Right lobe of liver (tissue), 6 donors: ENCODE data around the gene CDH13. TPM values are rescaled to one million over a fixed set of nuclear protein-coding genes. Genes with fewer than 3 reads are reported as not detected.
A peak's percentile ranks its signal among the peaks of the same experiment; 100 is the strongest.

ENCODE experiments used
- ATAC-seq, 4 donors: fragments of 200-7000 bp; cut with Tn5 transposase; one replicate each; pipeline ENCODE4 v1.9.1; 2020; ENCODE audit warnings: mild to moderate bottlenecking in 4 of 4, moderate library complexity in 4 of 4
- DNase-seq, 3 donors: peaks; one replicate each; pipeline ENCODE4 v3.0.0-alpha.2; 2020
- H3K27ac ChIP-seq, 3 donors: fragments of 200-600 bp; one replicate each; pipeline ENCODE4 v1.8.0; 2022
- H3K27me3 ChIP-seq, 2 donors: fragments of 200-600 bp; one replicate each; pipeline ENCODE4 v1.8.0; 2022
- H3K36me3 ChIP-seq, 4 donors: fragments of 200-600 bp; sonication (generic) in 1 of 4; one replicate each; pipeline versions ENCODE4 v1.5.1 to v1.8.0; 2017 to 2022; ENCODE audit warnings: control low read depth in 1 of 4
- H3K4me1 ChIP-seq, 4 donors: fragments of 200-600 bp; sonication (generic) in 1 of 4; one replicate each; pipeline versions ENCODE4 v1.5.1 to v1.8.0; 2017 to 2022; ENCODE audit warnings: control low read depth in 1 of 4
- H3K4me3 ChIP-seq, 3 donors: fragments of 200-600 bp; one replicate each; pipeline ENCODE4 v1.8.0; 2022
- H3K9me3 ChIP-seq, 4 donors: fragments of 200-600 bp; sonication (generic) in 1 of 4; one replicate each; pipeline versions ENCODE4 v1.5.1 to v1.8.0; 2017 to 2022; ENCODE audit warnings: control low read depth in 1 of 4
- POLR2A ChIP-seq: fragments of 450-650 bp; IDR thresholded peaks from one replicate; pipeline ENCODE4 v1.6.1; 2017; ENCODE audit warnings: antibody characterized with exemption, mild to moderate bottlenecking
- WGBS: methylation state at CpG from one replicate; pipeline ENCODE4 v1.1.6; 2018; ENCODE audit warnings: low coverage, low lambda C conversion rate; ENCODE audit not compliant: insufficient coverage; ENCODE audit errors: missing lambda C conversion rate; 5-methylcytosine and 5-hydroxymethylcytosine counted together
- intact Hi-C, 2 donors: fragments of 100-400 bp; cut with DNase I; formaldehyde crosslinking; loops; one replicate each; pipeline versions ENCODE4 v1.11.2 to v1.14.1; 2022
- total RNA-seq, 6 experiments: library from RNA; depleted of rRNA in 2 of 6; stranded (reverse); fragments of >200 nt in 2 of 6; fragmentation: NEBNext Ultra II Directional in 3 of 6; extraction: Animal tissue kit (Norgen Biotek cat#: 25700) in 3 of 6; gene quantifications; one replicate each; pipeline versions ENCODE4 v1.1.0 to v1.2.4, GENCODE V29; 2016 to 2023
- TF ChIP-seq, protein P1 (sequence below), 4 donors: fragments of 200-600 bp in 3 of 4; fragments of 450-650 bp in 1 of 4; IDR thresholded peaks; one replicate each; pipeline versions ENCODE4 v1.5.1 to v1.8.0; 2016 to 2022; ENCODE audit warnings: antibody characterized with exemption in 4 of 4, mild to moderate bottlenecking in 2 of 4
- donor health status: DM: no; HTN: yes; CAD: no.
- donor health status: DM: no; HTN: no; CAD: no.
- donor health status: DM: no; HTN: no; CAD: no.
- donor health status: DM: no; HTN: yes; CAD: no.
- donor health status: DM: no; HTN: yes; CAD: no.

Gene CDH13
- total RNA-seq, 6 experiments from 2014 or later = 0.13 to 4.6 (median 0.49) TPM

DNA sequence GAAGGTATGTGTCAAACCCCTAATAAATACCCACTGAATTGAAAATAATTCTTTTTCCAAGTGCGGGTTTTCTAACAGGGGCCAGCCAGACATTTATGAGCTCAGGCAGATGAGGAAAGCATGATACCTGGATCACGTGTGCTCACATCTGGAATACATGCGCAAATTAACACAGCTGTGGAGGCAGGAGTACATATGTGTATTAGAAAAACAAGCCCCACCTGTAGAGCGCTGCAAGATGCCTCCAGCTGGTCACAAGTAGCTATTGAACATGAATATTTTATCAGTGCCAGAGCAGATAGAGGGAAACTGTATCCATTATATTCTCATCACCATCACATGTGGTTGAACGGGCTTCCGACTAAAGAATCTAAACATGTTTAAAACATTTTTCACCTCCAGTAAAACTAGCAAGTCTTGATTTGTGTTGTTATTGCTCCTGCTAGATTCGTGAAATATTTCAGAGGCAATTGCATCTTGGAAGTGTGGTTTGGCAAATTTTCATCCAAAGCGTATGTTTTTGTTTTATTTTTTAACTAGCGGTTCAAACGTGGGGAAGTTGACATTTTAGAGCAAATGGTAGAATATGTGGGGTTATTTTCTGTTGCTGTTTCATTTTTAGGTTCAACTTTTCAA, 482.8 kb downstream of the CDH13 start:
- no peak overlapping the region for H3K4me3 ChIP-seq
- intact Hi-C loops = no loop called here
- WGBS = 69% methylated on average over 10 of the region's 10 CpGs
- no peak for TF ChIP-seq POLR2A
- TF ChIP-seq, protein P1, sequence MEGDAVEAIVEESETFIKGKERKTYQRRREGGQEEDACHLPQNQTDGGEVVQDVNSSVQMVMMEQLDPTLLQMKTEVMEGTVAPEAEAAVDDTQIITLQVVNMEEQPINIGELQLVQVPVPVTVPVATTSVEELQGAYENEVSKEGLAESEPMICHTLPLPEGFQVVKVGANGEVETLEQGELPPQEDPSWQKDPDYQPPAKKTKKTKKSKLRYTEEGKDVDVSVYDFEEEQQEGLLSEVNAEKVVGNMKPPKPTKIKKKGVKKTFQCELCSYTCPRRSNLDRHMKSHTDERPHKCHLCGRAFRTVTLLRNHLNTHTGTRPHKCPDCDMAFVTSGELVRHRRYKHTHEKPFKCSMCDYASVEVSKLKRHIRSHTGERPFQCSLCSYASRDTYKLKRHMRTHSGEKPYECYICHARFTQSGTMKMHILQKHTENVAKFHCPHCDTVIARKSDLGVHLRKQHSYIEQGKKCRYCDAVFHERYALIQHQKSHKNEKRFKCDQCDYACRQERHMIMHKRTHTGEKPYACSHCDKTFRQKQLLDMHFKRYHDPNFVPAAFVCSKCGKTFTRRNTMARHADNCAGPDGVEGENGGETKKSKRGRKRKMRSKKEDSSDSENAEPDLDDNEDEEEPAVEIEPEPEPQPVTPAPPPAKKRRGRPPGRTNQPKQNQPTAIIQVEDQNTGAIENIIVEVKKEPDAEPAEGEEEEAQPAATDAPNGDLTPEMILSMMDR (IDR thresholded peaks at IDR 0.05) = no peak
- H3K27me3 ChIP-seq = no peaks in the 10 kb centered on the region
- ATAC-seq (no peak), DNase-seq (no peak)
- H3K27ac ChIP-seq = no peak overlapping the region
- no peaks in the 10 kb centered on the region for H3K4me1 ChIP-seq
- no peaks in the 10 kb centered on the region for H3K9me3 ChIP-seq
- no peaks in the 10 kb centered on the region for H3K36me3 ChIP-seq

DNA sequence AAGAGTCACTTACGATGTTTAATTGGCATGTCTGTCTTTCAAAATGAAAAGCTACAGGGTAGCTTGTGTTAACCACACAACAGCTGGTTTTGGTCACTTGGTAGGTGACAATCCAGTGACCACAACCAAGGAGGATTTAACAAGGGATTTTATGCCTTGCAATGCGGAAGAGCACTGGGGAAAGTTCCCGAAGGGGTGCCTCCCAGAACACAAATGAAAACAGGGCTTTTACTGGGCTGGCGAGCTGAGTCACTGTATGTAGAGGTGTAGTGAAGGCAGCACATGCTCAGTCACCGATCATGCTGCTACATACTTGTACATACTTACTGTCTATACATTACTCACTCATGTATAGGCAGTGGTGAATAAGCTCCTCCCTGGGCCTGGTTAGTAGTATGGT, 483.5 kb downstream of the CDH13 start:
- TF ChIP-seq, protein P1 (IDR thresholded peaks at IDR 0.05) = no peak
- Histone ChIP-seq H3K27me3 (no peaks in the 10 kb centered on the region), H3K4me3 (no peak overlapping the region), H3K4me1 (no peaks in the 10 kb centered on the region), H3K9me3 (no peaks in the 10 kb centered on the region), H3K36me3 (no peaks in the 10 kb centered on the region), H3K27ac (no peak overlapping the region)
- intact Hi-C loops = no loop called here
- ATAC-seq = no peak
- no peak for DNase-seq
- WGBS = 54% methylated on average over 1 of the region's 5 CpGs

DNA sequence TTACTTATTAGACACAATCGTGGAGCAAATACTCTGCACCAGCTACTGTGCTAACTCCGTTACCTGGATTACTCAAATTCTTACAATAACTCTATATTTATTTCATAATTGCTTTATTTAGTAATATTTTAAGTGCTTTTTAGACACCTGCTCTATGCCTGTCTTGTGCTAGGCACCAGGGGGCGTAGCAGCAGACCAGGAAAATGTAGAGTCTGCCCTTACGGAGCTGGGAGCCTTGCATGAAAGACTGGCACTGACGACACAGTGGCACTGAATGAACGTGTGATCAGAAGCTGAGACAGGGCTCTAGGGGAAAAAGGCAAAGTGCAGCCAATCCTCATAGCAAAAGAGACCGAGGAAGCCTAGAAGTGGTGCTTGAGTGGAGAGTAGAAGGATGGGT, 486.5 kb downstream of the CDH13 start:
- no peak for DNase-seq
- no peak for TF ChIP-seq POLR2A
- TF ChIP-seq, protein P1 (IDR thresholded peaks at IDR 0.05) = peak; percentile 28 to 52 (median 40)
- H3K9me3 ChIP-seq = no peaks in the 10 kb centered on the region
- H3K4me3 ChIP-seq = no peak overlapping the region
- ATAC-seq = peak; percentile 24 to 53 (median 38)
- no peaks in the 10 kb centered on the region for H3K36me3 ChIP-seq
- intact Hi-C loops = no loop called here
- H3K27ac ChIP-seq = no peak overlapping the region
- WGBS = 12% methylated on average over 7 of the region's 7 CpGs
- H3K27me3 ChIP-seq = no peaks in the 10 kb centered on the region
- H3K4me1 ChIP-seq = no peaks in the 10 kb centered on the region

DNA sequence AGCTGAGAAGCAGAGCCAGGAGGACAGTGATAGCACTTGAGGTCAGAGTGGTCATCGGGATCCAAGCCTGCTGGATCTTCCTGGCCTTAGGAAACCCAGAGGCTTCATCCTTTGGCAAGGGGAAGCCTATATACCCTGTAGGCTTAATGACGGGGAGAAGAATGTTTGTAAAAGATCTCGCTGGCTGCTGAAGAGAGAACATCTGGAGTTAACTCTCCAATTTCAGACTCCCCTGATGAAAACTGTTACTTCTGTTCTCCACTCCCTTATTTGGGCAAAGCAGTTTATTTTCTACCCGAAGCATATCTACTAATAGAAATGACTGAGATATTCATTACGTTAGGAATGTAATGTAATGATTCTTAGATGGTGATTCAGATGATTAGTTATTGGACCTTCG, 487.0 kb downstream of the CDH13 start:
- Histone ChIP-seq H3K4me1 (no peaks in the 10 kb centered on the region), H3K4me3 (no peak overlapping the region), H3K27ac (no peak overlapping the region), H3K27me3 (no peaks in the 10 kb centered on the region), H3K9me3 (no peaks in the 10 kb centered on the region), H3K36me3 (no peaks in the 10 kb centered on the region)
- no peak for TF ChIP-seq POLR2A
- TF ChIP-seq, protein P1 (IDR thresholded peaks at IDR 0.05) = no peak
- WGBS = 40% methylated on average over 6 of the region's 6 CpGs
- ATAC-seq = no peak
- intact Hi-C loops = no loop called here
- DNase-seq = no peak
